B cell (primary cell): Measurements from ENCODE around the gene LRRC10B.
"Not testable (repeated sequence)": the region's sequence is repeated elsewhere in the genome, so short reads cannot be mapped to it uniquely, and the experiment has no call there.

Experiments used
- EZH2 ChIP-seq: IDR thresholded peaks from 2 replicates; pipeline ENCODE4 v1.6.1; 2012; ENCODE audit warnings: borderline replicate concordance, low read depth, mild to moderate bottlenecking, moderate library complexity, low read length; ENCODE audit not compliant: insufficient read depth, poor library complexity, severe bottlenecking
- TF ChIP-seq, protein P1 (sequence below): fragments of 200-600 bp; IDR thresholded peaks from one replicate; pipeline ENCODE4 v1.8.0; 2022; ENCODE audit warnings: antibody characterized with exemption, mild to moderate bottlenecking

DNA sequence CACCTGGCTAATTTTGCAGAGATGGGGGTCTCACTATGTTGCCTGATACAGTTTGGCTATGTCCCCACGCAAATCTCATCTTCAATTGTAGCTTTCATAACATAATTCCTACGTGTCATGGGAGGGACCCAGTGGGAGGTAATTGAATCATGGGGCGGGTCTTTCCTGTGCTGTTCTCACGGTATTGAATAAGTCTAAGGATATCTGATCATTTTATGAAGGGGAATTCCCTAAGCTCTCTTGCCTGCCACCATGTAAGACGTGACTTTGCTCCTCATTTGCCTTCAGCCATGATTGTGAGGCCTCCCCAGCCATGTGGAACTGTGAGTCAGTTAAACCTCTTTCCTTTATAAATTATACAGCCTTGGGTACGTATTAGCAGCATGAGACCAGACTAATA is 40.9 kb upstream of the LRRC10B start:
- TF ChIP-seq, protein P1, sequence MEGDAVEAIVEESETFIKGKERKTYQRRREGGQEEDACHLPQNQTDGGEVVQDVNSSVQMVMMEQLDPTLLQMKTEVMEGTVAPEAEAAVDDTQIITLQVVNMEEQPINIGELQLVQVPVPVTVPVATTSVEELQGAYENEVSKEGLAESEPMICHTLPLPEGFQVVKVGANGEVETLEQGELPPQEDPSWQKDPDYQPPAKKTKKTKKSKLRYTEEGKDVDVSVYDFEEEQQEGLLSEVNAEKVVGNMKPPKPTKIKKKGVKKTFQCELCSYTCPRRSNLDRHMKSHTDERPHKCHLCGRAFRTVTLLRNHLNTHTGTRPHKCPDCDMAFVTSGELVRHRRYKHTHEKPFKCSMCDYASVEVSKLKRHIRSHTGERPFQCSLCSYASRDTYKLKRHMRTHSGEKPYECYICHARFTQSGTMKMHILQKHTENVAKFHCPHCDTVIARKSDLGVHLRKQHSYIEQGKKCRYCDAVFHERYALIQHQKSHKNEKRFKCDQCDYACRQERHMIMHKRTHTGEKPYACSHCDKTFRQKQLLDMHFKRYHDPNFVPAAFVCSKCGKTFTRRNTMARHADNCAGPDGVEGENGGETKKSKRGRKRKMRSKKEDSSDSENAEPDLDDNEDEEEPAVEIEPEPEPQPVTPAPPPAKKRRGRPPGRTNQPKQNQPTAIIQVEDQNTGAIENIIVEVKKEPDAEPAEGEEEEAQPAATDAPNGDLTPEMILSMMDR: not testable (repeated sequence)
- not testable (repeated sequence) for TF ChIP-seq EZH2
